Measurements from ENCODE around the gene MRPL24.
A peak's percentile ranks its signal among the peaks of the same experiment; 100 is the strongest.

MRPL24 gene

GRCh38 chr1:156756355-156756754, 15.5 kb upstream of the MRPL24 start:
- no peak overlapping the region for H3K4me3 ChIP-seq (ENCODE audit: low read depth, low read length)
- no peak for TF ChIP-seq CTCF (IDR thresholded peaks at IDR 0.05; ENCODE audit: low read depth, low read length)

- no peak overlapping the region for H3K4me3 ChIP-seq (ENCODE audit: low read depth, low read length)
- no peak for TF ChIP-seq CTCF (IDR thresholded peaks at IDR 0.05; ENCODE audit: low read depth, low read length)
Observed at GRCh38 chr1:156755527-156755950, 14.7 kb upstream of the MRPL24 start.

- no peak for TF ChIP-seq CTCF (IDR thresholded peaks at IDR 0.05; ENCODE audit: low read depth, low read length)
Observed at GRCh38 chr1:156754219-156754618, 13.3 kb upstream of the MRPL24 start.

GRCh38 chr1:156752843-156753482, 12.1 kb upstream of the MRPL24 start:
- TF ChIP-seq CTCF (IDR thresholded peaks at IDR 0.05; ENCODE audit: low read depth, low read length) = no peak
- peak overlapping the region; percentile 88 for H3K4me3 ChIP-seq (ENCODE audit: low read depth, low read length)

More at GRCh38 chr1:156754219-156754618, 13.3 kb upstream of the MRPL24 start:
- no peak overlapping the region for H3K4me3 ChIP-seq (ENCODE audit: low read depth, low read length)

GRCh38 chr1:156751757-156752481, 11.0 kb upstream of the MRPL24 start:
- no peak for TF ChIP-seq CTCF (IDR thresholded peaks at IDR 0.05; ENCODE audit: low read depth, low read length)

GRCh38 chr1:156751451-156751756, 10.5 kb upstream of the MRPL24 start, which contains the start of gene HDGF:
Gene HDGF, minus strand, starts transcription at chr1:156751675. Its CDS starts 246 bp downstream, at chr1:156751429.
- H3K4me3 ChIP-seq (ENCODE audit: low read depth, low read length) = peak within 1 kb of the TSS; percentile 88
- no peak for TF ChIP-seq CTCF (IDR thresholded peaks at IDR 0.05; ENCODE audit: low read depth, low read length)

More at GRCh38 chr1:156751757-156752481, 11.0 kb upstream of the MRPL24 start:
- peak overlapping the region; percentile 88 for H3K4me3 ChIP-seq (ENCODE audit: low read depth, low read length)
